D721Med (cell line): Measurements from ENCODE around the gene MAPK12.

ENCODE experiments used
- DNase-seq: peaks from one replicate; pipeline ENCODE4 v3.0.0; 2011; ENCODE audit warnings: low spot score; ENCODE audit not compliant: insufficient read length
- FAIRE-seq: peaks from 2 replicates; lab custom pipeline; 2011; peaks lifted over from hg19 to GRCh38; lab: Jason Lieb, UNC
- TF ChIP-seq, protein P1 (sequence below): IDR thresholded peaks from 2 replicates; pipeline ENCODE4 v1.5.1; 2012; ENCODE audit warnings: mild to moderate bottlenecking, control low read depth; ENCODE audit not compliant: insufficient read depth; ENCODE audit errors: missing control alignments

Gene MAPK12

DNA sequence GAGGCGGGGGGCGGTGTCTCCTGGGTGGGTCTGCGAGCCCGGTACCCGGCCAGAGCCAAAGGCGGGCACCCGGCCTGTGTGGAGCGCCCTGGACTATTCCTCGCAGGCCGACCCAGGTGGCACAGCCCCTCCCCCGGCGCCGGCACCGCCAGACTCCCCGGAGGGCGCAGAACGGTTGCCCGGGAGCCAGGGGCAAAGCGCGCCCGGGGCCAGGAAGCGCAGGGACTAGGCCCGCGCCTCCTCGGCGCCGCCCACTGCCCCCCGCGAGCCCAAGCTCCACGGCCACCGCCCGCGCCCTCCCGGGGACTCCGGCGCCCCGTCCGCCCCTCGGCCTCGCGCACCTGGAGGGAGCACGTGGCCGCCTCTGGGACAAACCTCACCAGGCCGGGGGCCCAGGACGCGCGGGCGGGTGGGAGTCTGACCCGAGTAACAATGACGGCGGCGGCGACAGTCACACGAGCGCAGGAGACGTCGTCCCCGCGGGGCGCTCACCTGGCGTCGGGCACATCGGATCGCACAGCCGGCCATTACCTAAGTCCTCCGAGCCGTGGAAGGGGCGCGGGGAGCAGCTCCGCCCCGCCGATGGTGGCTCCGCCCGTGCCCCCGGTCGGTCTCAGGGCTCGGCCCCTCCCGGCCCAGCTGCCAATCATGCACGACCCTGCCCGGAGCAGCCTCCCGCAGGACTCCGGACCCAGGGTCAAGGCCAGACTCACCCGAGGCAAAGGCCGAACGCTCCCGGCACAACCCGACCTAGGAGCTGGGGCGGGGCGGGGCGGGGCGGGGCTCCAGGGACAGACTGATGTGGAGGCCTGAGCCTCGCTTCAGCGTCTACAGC is 38.5 kb upstream of the MAPK12 start:
- TF ChIP-seq, protein P1, sequence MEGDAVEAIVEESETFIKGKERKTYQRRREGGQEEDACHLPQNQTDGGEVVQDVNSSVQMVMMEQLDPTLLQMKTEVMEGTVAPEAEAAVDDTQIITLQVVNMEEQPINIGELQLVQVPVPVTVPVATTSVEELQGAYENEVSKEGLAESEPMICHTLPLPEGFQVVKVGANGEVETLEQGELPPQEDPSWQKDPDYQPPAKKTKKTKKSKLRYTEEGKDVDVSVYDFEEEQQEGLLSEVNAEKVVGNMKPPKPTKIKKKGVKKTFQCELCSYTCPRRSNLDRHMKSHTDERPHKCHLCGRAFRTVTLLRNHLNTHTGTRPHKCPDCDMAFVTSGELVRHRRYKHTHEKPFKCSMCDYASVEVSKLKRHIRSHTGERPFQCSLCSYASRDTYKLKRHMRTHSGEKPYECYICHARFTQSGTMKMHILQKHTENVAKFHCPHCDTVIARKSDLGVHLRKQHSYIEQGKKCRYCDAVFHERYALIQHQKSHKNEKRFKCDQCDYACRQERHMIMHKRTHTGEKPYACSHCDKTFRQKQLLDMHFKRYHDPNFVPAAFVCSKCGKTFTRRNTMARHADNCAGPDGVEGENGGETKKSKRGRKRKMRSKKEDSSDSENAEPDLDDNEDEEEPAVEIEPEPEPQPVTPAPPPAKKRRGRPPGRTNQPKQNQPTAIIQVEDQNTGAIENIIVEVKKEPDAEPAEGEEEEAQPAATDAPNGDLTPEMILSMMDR, result no peak
- FAIRE-seq (no peak), DNase-seq (no peak)

DNA sequence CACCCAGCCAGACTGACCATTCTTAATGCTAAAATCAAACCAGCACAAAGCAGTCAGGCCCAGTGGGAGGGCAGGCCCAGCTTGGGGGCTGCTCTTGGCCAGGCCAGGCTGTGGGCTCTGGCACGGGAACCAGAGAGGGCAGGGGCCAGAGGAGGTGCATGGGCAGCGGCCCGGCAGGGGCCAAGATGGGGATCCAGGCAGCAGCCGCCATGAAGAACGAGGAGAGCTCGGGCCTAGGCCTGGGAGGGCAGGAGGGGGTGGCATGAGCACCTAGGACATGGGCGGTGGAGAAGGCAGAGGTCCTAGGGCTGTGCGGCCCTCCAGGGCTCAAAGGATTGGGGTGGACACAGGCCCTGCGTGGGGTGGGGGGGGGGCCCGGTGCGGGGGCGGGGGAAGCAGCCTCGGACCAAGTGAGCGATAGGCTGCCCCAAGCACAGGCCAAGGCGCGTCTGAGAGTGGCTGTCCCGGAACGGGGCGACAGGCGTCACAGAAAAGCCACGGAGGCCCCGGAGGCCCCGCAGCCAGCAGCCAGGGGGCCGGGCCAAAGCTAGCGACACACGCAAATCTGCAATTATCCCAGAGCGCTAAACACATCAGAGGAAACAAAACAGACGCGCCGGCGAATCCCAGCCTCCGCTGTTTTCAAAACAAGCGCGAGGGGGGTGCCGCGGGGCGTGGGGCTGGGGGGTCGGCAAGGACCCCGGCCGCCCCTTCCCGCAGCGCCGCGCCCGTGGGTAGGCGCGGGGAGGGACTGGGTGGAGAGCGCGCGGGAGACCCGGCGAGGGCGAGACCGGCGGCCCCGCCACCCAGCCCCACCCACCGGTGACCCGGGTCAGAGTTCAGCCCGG is 37.7 kb upstream of the MAPK12 start:
- no peak for FAIRE-seq

DNA sequence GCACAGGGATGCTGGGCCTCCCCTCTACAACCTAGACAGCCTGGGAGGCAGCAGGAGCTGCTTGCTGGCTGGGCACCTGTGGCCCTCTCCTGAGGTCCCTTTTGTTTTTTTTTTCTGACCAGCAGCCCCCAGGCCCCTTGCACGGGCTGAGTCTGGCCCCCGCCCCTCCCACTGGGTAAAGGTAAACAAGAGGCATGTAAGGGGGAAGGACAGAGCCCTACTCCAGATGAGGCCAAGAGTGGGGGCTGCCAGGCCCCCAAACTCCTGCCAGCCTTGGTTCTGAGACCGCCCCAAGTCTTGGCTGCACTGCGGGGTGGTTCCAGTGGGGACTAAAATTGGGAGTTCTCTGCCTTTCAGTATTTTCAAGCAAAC is 36.8 kb upstream of the MAPK12 start:
- TF ChIP-seq, protein P1, result no peak
- DNase-seq, result no peak
- no peak for FAIRE-seq

More for the DNA sequence above, 37.7 kb upstream of the MAPK12 start:
- no peak for DNase-seq
- TF ChIP-seq, protein P1, result no peak

DNA sequence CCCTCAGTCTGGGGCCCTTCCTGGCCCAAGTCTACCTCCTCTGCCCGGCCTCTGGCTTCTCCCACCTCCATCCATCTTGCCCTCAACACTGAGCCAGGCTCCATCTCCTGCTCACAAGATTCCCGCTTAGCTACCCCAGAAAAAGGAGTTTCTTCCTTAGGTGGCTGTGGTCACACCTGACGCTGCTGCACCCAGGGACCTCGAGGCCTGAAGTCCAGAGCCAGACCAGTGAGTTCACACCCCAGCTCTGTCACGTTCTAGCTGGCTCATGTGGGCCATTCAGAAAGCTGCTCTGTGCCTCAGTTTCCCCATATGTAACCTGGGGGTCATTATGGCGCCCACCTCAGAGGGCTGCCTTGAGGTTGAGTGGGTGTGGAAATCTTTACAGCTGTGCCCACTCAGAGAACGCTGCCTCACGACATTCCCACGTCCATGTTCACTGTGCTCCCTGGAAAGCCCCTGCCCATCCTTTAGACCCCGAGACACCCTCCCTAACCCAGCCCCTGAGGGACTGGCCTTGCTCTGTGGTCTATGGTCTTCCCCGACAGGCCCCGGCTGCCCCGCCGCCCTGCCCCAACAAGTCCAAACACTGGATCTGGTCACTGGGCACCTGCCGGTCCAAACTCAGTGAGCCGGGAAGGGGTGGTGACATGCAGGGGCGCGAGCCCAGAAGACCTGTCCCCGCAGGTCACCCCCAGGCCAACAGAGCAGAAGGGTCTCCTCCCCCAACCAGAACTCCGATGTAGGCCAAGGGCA is 36.2 kb upstream of the MAPK12 start:
- TF ChIP-seq, protein P1, result no peak
- no peak for FAIRE-seq
- no peak for DNase-seq

DNA sequence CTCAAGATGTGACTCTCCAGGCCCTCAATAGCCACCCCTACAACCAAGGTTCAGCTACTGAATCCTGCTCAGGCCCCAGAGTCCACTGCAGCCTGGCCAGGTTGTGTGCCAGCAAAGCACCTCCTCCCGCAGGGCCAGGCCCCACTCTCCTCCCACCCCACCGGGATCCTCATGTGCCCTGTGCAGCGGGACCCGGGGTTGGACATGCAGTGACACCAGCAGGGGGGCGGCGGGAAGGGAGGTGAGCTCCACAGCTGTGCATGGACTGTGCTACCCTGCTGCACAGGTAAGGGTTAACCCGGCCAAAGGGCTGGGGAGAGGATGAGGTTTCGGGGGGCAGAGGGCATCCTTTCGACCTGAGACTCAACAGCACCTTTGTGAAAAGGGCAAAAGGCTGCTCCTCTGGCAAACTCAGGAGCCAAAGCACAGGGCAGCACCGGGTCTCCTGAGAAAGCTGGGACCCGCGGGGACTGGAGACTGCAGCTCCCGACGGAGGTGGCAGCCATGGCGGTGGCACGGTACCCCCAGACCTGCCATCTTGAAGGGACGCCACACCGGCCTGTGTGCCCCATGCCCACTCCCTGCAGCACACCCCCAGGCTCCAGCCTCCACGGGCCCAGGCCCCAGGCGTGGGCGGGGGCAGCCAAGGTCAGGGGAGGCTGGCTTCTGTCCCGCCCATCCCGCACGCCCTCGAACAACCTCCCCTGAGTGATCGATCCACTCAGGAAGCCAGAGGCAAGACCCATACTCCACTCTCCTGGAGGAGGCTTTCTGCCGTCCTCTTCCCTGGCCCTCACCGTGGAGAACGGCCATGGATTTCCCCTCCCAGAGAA is 35.4 kb upstream of the MAPK12 start:
- DNase-seq, result no peak
- no peak for FAIRE-seq

DNA sequence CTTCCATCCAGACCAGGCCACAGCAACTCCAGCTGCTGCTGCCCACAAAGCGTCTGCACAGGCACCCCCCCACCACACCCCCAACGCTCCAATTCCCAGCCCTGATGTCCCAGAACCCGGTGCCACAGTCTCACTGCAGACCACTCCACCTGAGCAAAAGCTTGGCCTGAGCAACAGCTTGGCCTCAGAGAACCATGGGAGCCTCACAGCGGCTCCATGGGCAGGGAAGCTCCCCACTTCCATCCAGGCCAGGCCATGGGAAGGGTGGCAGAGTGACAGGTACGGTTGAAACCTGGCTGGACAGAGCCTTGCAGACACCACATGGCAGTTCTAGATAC is 32.8 kb upstream of the MAPK12 start:
- TF ChIP-seq, protein P1, result no peak
- DNase-seq, result no peak
- no peak for FAIRE-seq

More for the DNA sequence above, 35.4 kb upstream of the MAPK12 start:
- TF ChIP-seq, protein P1, result no peak
